ENCODE measurements around the gene FKBP3. TPM values are rescaled to one million over a fixed set of nuclear protein-coding genes. Genes with fewer than 3 reads are reported as not detected.

FKBP3 gene
- total and polyA plus RNA-seq, 10 donors: 27.9 to 97.4 (median 42.2) TPM

GRCh38 chr14:45078323-45078722 lies 56.0 kb downstream of the FKBP3 start:
- TF ChIP-seq POLR2A (IDR thresholded peaks at IDR 0.05) (no peak), CTCF (IDR thresholded peaks at IDR 0.05 in 8 of 11, conservative IDR thresholded peaks at IDR 0.05 in 3 of 11) (no peak), POLR2AphosphoS5 (IDR thresholded peaks at IDR 0.05) (no peak)
- DNase-seq: no peak
- 87 to 98% (median 90%) methylated on average over 1 of the region's 1 CpG for WGBS, 5 donors
- Histone ChIP-seq H3K27ac (no peak overlapping the region), H3K9me3 (no peaks in the 10 kb centered on the region), H3K4me1 (peaks cover 0 to 3% (median 1%) of the 10 kb centered on the region in 6 donors), H3K36me3 (peaks cover 0 to 6% (median 2%) of the 10 kb centered on the region in 6 donors), H3K4me3 (no peak overlapping the region), H3K27me3 (replicated peaks in 1 of 7) (no peaks in the 10 kb centered on the region)
- intact Hi-C loops (cut with DNase I; ENCODE audit: low total_unique reads): no loop called here

GRCh38 chr14:45073231-45073879 lies 60.9 kb downstream of the FKBP3 start:
- H3K9me3 ChIP-seq: no peaks in the 10 kb centered on the region
- DNase-seq: no peak
- no peak for TF ChIP-seq POLR2AphosphoS5 (IDR thresholded peaks at IDR 0.05)
- TF ChIP-seq CTCF (IDR thresholded peaks at IDR 0.05 in 8 of 11, conservative IDR thresholded peaks at IDR 0.05 in 3 of 11): no peak
- no peak for TF ChIP-seq POLR2A (IDR thresholded peaks at IDR 0.05)
- no peaks in the 10 kb centered on the region for H3K4me1 ChIP-seq
- no peak overlapping the region for H3K4me3 ChIP-seq
- 87 to 94% (median 90%) methylated on average over 5 of the region's 5 CpGs for WGBS, 5 donors
- no peak overlapping the region for H3K27ac ChIP-seq
- intact Hi-C loops (cut with DNase I; ENCODE audit: low total_unique reads): no loop called here
- no peaks in the 10 kb centered on the region for H3K27me3 ChIP-seq (replicated peaks in 1 of 7)
- peaks cover 0 to 43% (median 7%) of the 10 kb centered on the region in 6 donors for H3K36me3 ChIP-seq

GRCh38 chr14:45072126-45072525 lies 62.2 kb downstream of the FKBP3 start:
- H3K4me3 ChIP-seq: no peak overlapping the region
- no peak for TF ChIP-seq CTCF (IDR thresholded peaks at IDR 0.05 in 8 of 11, conservative IDR thresholded peaks at IDR 0.05 in 3 of 11)
- TF ChIP-seq POLR2AphosphoS5 (IDR thresholded peaks at IDR 0.05): no peak
- TF ChIP-seq POLR2A (IDR thresholded peaks at IDR 0.05): no peak
- WGBS, 5 donors: 92 to 99% (median 97%) methylated on average over 6 of the region's 6 CpGs
- peaks cover 0 to 43% (median 7%) of the 10 kb centered on the region in 6 donors for H3K36me3 ChIP-seq
- intact Hi-C loops (cut with DNase I; ENCODE audit: low total_unique reads): no loop called here
- H3K4me1 ChIP-seq: no peaks in the 10 kb centered on the region
- no peak overlapping the region for H3K27ac ChIP-seq
- no peak for DNase-seq
- no peaks in the 10 kb centered on the region for H3K9me3 ChIP-seq
- H3K27me3 ChIP-seq (replicated peaks in 1 of 7): no peaks in the 10 kb centered on the region

- WGBS, 5 donors: 93 to 100% (median 97%) methylated on average over 1 of the region's 1 CpG
Observed at GRCh38 chr14:45070215-45070614, 64.1 kb downstream of the FKBP3 start.

More at GRCh38 chr14:45070215-45070614, 64.1 kb downstream of the FKBP3 start:
- H3K36me3 ChIP-seq: peaks cover 0 to 43% (median 9%) of the 10 kb centered on the region in 6 donors
- H3K27me3 ChIP-seq (replicated peaks in 1 of 7): no peaks in the 10 kb centered on the region
- no peak overlapping the region for H3K27ac ChIP-seq
- TF ChIP-seq POLR2A (IDR thresholded peaks at IDR 0.05) (no peak), CTCF (IDR thresholded peaks at IDR 0.05 in 8 of 11, conservative IDR thresholded peaks at IDR 0.05 in 3 of 11) (no peak), POLR2AphosphoS5 (IDR thresholded peaks at IDR 0.05) (no peak)
- H3K4me3 ChIP-seq: no peak overlapping the region
- H3K9me3 ChIP-seq: no peaks in the 10 kb centered on the region
- no peak for DNase-seq
- H3K4me1 ChIP-seq: no peaks in the 10 kb centered on the region
- intact Hi-C loops (cut with DNase I; ENCODE audit: low total_unique reads): no loop called here

Measured in spleen (tissue), 11 donors.